ENCODE data around the gene LHX4.

DNA sequence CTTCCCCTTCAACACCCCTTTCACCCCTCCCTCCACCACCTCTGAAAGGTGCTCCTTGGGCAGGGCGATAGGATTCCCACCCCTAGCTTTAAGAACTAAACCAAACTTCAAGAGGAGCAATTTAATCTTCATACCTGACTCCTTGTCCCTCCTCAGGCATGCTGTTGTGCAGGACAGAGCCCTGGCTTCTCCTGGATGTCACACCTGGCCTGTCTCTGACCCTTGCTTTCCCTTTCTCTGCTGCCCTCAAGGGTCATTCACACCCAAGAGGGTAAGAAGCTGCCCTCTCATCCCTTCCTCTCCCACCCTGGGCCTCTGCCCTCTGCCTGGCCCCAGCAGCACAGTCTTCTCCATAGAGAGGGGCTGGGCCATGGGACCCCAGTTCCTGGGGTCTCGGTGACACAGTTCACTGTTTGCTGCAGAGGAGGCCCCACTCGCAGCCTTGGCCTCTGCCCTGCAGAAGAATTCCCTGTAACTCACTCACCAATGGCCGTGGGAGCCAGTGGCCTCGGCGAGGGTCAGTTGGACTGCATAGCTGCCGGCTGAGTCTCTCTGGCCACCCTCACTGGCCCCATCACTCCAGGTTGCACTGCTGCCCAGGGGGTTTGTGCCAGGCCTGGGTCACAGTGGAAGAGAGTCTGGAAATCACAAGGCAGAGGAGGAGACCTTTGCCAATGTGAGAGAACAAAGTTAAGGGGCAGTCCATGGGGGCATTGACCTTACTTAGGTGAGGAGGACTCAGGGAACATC is 28.4 kb upstream of the LHX4 start:
- TF ChIP-seq ZFP3 (CRISPR knock-in tag; IDR thresholded peaks at IDR 0.05) (no peak), ZFP30 (CRISPR knock-in tag; IDR thresholded peaks at IDR 0.05) (no peak), CSDC2 (CRISPR knock-in tag; IDR thresholded peaks at IDR 0.05) (no peak)
